HepG2 (cell line): ENCODE measurements around the gene SLC16A6. TPM values are rescaled to one million over a fixed set of nuclear protein-coding genes. Genes with fewer than 3 reads are reported as not detected.
"Not testable (repeated sequence)": the region's sequence is repeated elsewhere in the genome, so short reads cannot be mapped to it uniquely, and the experiment has no call there.

Experiments
- ARID3A ChIP-seq: IDR thresholded peaks from 2 replicates; pipeline ENCODE4 v1.6.1; 2012; ENCODE audit warnings: low read depth, low read length, improper control_type of control experiment
- EP300 ChIP-seq, 3 experiments: sonication (generic) in 1 of 3; formaldehyde crosslinking in 1 of 3; IDR thresholded peaks; 2 replicates each; pipeline versions ENCODE4 v1.5.1 to v1.6.1; 2011 to 2020; ENCODE audit warnings: low read depth in 2 of 3, low read length in 2 of 3, borderline replicate concordance in 1 of 3, improper control_type of control experiment in 1 of 3, mild to moderate bottlenecking in 1 of 3, missing genetic modification reagents in 1 of 3, moderate library complexity in 1 of 3
- FOSL2 ChIP-seq: sonication (generic); formaldehyde crosslinking; IDR thresholded peaks from 2 replicates; pipeline ENCODE4 v1.4.0; 2020; ENCODE audit warnings: missing genetic modification reagents
- FOXA1 ChIP-seq, 2 experiments: fragments of 450-650 bp in 1 of 2; sonication (generic) in 1 of 2; formaldehyde crosslinking in 1 of 2; IDR thresholded peaks; 2 replicates each; pipeline versions ENCODE4 v1.4.0 to v1.6.1; 2016 to 2020; ENCODE audit warnings: missing genetic modification reagents in 1 of 2
- FOXA3 ChIP-seq: IDR thresholded peaks from 2 replicates; pipeline ENCODE4 v1.6.1; 2016; ENCODE audit warnings: missing genetic modification reagents, missing compliant biosample characterization
- FOXK1 ChIP-seq: sonication (generic); formaldehyde crosslinking; IDR thresholded peaks from 2 replicates; pipeline ENCODE4 v1.4.0; 2020; ENCODE audit warnings: low read depth, missing genetic modification reagents, borderline replicate concordance
- FOXP4 ChIP-seq: sonication (generic); formaldehyde crosslinking; IDR thresholded peaks from 2 replicates; pipeline ENCODE4 v1.4.0; 2020; ENCODE audit warnings: missing genetic modification reagents
- HMG20A ChIP-seq: IDR thresholded peaks from 2 replicates; pipeline ENCODE4 v1.6.1; 2016; ENCODE audit warnings: borderline replicate concordance
- MED1 ChIP-seq: sonication (generic); formaldehyde crosslinking; IDR thresholded peaks from 2 replicates; pipeline ENCODE4 v1.4.0; 2020; ENCODE audit warnings: missing genetic modification reagents
- MNT ChIP-seq: fragments of 450-650 bp; IDR thresholded peaks from 2 replicates; pipeline ENCODE4 v1.6.1; 2016
- PHF21A ChIP-seq: sonication (generic); formaldehyde crosslinking; IDR thresholded peaks from 2 replicates; pipeline ENCODE4 v1.5.0; 2020; ENCODE audit warnings: mild to moderate bottlenecking, missing genetic modification reagents
- PPARG ChIP-seq: conservative IDR thresholded peaks from 2 replicates; pipeline ENCODE4 v1.6.1; 2016; ENCODE audit warnings: missing biosample characterization, missing genetic modification reagents
- SMAD3 ChIP-seq: sonication (generic); formaldehyde crosslinking; IDR thresholded peaks from 2 replicates; pipeline ENCODE4 v1.4.0; 2020; ENCODE audit warnings: missing genetic modification reagents
- SMC3 ChIP-seq: IDR thresholded peaks from 2 replicates; pipeline ENCODE4 v1.6.1; 2011; ENCODE audit warnings: low read length, improper control_type of control experiment
- SP5 ChIP-seq: IDR thresholded peaks from 2 replicates; pipeline ENCODE4 v1.6.1; 2016; ENCODE audit warnings: low read depth, borderline replicate concordance
- SSRP1 ChIP-seq: IDR thresholded peaks from 2 replicates; pipeline ENCODE4 v1.6.1; 2016; ENCODE audit warnings: control low read depth
- STAG1 ChIP-seq: sonication (generic); formaldehyde crosslinking; IDR thresholded peaks from 2 replicates; pipeline ENCODE4 v1.4.0; 2020; ENCODE audit warnings: missing genetic modification reagents
- THAP11 ChIP-seq: IDR thresholded peaks from 2 replicates; pipeline ENCODE4 v1.6.1; 2016; ENCODE audit warnings: missing biosample characterization, missing genetic modification reagents
- THRA ChIP-seq: sonication (generic); formaldehyde crosslinking; IDR thresholded peaks from 2 replicates; pipeline ENCODE4 v1.4.0; 2020; ENCODE audit warnings: missing genetic modification reagents, borderline replicate concordance
- ZBTB33 ChIP-seq: sonication (generic); formaldehyde crosslinking; IDR thresholded peaks from 2 replicates; pipeline ENCODE4 v1.4.0; 2020; ENCODE audit warnings: missing genetic modification reagents
- ZFX ChIP-seq: sonication (generic); formaldehyde crosslinking; IDR thresholded peaks from 2 replicates; pipeline ENCODE4 v1.4.0; 2020; ENCODE audit warnings: mild to moderate bottlenecking, low read depth, missing genetic modification reagents, moderate library complexity
- ZNF12 ChIP-seq: sonication (generic); formaldehyde crosslinking; IDR thresholded peaks from 2 replicates; pipeline ENCODE4 v1.5.0; 2020; ENCODE audit warnings: missing genetic modification reagents
- polyA plus RNA-seq, 8 experiments: library from polyadenylated mRNA; depleted of rRNA in 3 of 8; stranded (reverse) in 7 of 8; unstranded in 1 of 8; fragments of >200 nt; fragmentation: Illumina TruSeq in 4 of 8; extraction: Trizol in 4 of 8; gene quantifications; 2 replicates each; pipeline versions ENCODE4 v1.2.1 to v1.2.3, GENCODE V29; 2011 to 2016; ENCODE audit warnings: low read depth in 4 of 8, missing spikeins in 1 of 8, mixed read lengths in 1 of 8; ENCODE audit not compliant: insufficient read depth in 1 of 8
- total RNA-seq, 5 experiments: library from RNA; depleted of rRNA; stranded (reverse); fragments of >200 nt; fragmentation: Illumina TruSeq; extraction: Trizol; gene quantifications; 2 replicates each; pipeline ENCODE4 v1.2.3, GENCODE V29; 2016; ENCODE audit warnings: low read depth in 1 of 5

Gene SLC16A6
- total and polyA plus RNA-seq, 2 of the 13 experiments (the other 11 are each of a cell fraction or from before 2014, with no cell fraction given), result 1.1 to 44.7 TPM

- TF ChIP-seq PPARG (0 out of 2 replicates have a peak, but pooled peaks have one; percentile 47), HMG20A (CRISPR knock-in tag) (peak; percentile 83; the same call in 1 of the 2 replicates), ZBTB33 (0 out of 2 replicates have a peak, but pooled peaks have one; percentile 3), FOXP4 (CRISPR knock-in tag) (peak; percentile 75), THRA (CRISPR knock-in tag) (peak; percentile 61; the same call in 1 of the 2 replicates), SP5 (peak; percentile 16; the same call in 1 of the 2 replicates), FOXK1 (CRISPR knock-in tag) (peak; percentile 83; the same call in 1 of the 2 replicates), FOSL2 (CRISPR knock-in tag) (peak; percentile 36), SMAD3 (CRISPR knock-in tag) (peak; percentile 80; the same call in 1 of the 2 replicates), FOXA3 (CRISPR knock-in tag) (peak; percentile 98), MNT (0 out of 2 replicates have a peak, but pooled peaks have one; percentile 33), THAP11 (CRISPR knock-in tag) (peak; percentile 63), EP300 (IDR thresholded peaks at IDR 0.05; ENCODE audit: low read depth in 2 of 2, low read length in 2 of 2) (peak in 1 of 2 experiments; percentile 79; a peak in 2 of 4 replicates), SMC3 (peak; percentile 16; the same call in 1 of the 2 replicates), ARID3A (peak; percentile 77), ZFX (0 out of 2 replicates have a peak, but pooled peaks have one; percentile 17), PHF21A (CRISPR knock-in tag) (peak; percentile 47; the same call in 1 of the 2 replicates), ZNF12 (CRISPR knock-in tag) (peak; percentile 51; the same call in 1 of the 2 replicates), STAG1 (CRISPR knock-in tag) (peak; percentile 21; the same call in 1 of the 2 replicates), FOXA1 (IDR thresholded peaks at IDR 0.05) (peak; percentile 70), FOXA1 (CRISPR knock-in tag; IDR thresholded peaks at IDR 0.05) (peak; percentile 95), SSRP1 (CRISPR knock-in tag) (peak; percentile 71; the same call in 1 of the 2 replicates), MED1 (CRISPR knock-in tag) (peak; percentile 88)
- TF ChIP-seq EP300 (CRISPR knock-in tag; IDR thresholded peaks at IDR 0.05; ENCODE audit: borderline replicate concordance), result not testable (repeated sequence)
Observed at GRCh38 chr17:68265833-68266232, 25.1 kb downstream of the SLC16A6 start (continued).
